GM19025 (cell line): ENCODE data around the gene PNKP.

Source experiments
- ATAC-seq: cut with Tn5 transposase; IDR thresholded peaks from one replicate; pipeline ENCODE4 v1.9.1; 2021; ENCODE audit warnings: mild to moderate bottlenecking, low read depth, moderate library complexity; ENCODE audit not compliant: unreplicated experiment

The PNKP gene

DNA sequence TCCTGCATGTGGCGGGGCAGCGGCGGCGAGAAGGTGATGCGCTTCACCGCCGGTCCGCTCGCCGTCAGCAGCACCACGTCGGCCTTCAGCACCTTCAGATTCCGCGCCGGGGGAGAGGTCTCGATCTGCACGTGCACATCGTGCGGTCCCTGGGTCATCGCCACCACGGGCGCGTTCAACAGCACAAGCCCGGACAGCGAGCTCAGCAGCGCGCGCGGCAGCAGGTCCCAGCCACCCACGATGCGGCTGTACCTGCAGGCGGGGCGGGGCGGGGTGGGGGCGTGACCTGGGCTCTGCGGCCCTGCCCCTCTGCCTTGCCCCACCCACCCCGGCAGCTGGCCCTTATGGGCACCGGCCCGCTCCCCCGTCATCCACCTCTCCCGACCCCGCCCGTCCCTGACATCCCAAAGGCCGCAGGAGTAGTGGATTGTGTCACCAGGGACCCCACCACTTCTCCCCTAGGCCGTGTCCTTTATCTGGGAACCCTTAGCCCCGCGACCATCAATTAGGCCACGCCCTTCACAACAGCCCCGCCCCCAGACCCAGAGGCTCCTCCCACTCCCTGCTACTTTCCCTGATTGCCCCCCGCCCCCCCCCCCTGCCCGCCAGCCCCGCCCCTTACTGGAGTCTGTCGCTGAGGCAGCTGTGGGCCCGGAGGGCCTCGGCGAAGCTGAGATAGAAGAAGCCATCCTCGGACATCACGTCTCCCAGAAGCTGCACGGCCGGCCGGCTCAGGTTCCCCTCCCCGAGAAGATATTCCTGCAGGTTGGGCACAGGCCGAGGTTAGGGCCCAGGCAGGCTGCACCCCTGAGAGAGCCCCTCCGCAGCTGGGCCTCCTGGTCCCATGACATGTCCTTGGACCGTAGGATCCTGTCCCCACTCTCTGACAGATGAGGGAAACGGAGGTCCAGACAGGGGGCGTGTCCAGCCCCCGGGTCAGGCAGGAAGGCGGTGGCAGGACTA is 23.3 kb upstream of the PNKP start:
- no peak for ATAC-seq

GRCh38 chr19:49889687-49890348 is 22.4 kb upstream of the PNKP start:
- no peak for ATAC-seq

DNA sequence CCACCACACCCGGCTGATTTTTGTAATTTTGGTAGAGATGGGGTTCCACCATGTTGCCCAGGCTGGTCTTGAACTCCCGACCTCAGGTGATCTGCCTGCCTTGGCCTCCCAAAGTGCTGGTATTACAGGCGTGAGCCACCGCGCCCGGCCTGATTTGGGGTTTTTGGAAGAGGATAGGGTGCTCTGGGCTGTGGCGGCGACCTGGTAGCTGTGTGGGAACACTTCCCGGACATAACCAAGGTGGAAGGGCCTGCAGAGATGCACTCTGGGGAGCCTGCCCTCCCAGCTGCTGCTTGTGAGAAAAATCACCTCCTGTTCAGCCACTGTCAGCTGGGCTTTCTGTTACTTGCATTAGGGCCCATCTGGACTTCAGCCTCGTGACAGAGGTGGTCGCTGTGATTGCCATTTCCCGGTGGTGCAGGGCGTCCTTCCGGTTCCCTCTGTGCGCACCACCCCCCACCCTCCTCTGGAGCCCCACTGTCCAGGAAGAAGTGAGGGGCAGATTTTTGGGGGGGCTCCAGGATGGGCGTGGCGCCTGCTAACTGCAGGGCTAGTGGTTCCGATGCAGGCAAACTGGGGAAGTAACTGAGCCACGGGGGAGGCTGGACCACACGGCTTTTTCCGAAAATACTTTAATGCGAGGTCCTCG is 21.8 kb upstream of the PNKP start:
- ATAC-seq: no peak

- ATAC-seq: no peak
These were observed 21.1 kb upstream of the PNKP start for GRCh38 chr19:49888510-49888824.

DNA sequence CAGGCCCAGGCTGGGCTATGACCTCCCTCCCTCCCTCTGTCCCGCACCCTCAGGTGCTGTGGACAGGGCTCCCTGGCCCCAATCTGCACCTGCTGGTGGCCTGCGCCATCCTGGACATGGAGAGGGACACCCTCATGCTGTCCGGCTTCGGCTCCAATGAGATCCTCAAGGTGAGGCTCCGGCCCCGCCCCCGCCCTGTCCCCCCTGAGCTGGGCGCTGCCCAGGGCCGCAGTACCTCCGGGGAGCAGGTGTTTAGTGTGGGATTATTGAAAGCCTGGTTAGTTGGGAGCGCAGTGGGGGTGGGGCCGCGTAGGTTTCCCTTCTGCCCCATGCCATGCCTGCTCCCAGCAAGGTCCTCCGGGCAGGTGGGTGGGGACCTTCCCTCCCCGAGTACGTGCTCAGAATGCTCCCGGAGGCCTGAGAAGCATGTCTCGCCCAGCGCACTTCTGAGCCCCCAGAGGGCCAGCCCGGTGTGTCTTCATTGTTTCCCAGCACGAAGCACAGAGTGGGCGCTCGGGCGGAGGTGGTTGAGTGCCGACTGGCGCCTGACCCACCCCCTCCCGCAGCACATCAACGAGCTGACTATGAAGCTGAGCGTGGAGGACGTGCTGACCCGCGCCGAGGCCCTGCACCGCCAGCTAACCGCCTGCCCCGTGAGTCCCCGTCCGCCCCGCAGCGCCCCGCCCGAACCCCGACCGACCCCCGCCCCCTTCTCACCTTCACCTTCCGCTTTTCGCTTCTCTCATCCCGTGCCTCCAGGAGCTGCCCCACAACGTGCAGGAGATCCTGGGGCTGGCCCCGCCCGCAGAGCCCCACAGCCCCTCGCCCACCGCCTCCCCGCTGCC is 20.5 kb upstream of the PNKP start:
- no peak for ATAC-seq

DNA sequence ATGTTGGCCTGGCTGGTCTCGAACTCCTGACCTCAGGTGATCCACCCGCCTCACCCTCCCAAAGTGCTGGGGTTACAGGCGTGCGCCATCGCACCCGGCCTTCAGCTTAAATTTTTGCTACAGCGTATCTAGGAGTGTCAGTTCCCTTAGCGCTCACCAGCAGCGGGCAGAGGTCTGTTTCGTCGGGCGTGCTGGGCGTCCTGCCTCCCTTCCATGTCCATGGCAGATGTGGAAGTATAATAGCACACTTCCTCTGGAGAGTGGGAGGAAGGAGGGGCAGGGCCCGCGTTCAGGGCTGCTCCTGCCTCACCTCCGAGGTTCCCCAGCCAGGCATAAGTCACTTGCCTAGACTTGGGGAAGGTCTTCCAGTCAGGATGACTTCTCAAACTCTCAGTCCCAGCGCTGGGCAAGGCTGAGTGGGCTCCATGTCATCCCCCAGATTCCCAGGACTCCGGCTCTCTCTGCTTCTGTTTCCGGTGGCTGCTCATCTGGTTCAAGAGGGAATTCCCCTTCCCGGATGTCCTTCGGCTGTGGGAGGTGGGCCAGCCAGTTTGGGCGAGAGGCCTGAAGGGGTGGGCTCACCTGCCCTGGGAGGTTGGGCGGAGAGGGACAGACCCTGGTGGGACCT is 19.8 kb upstream of the PNKP start:
- no peak for ATAC-seq

- ATAC-seq: no peak
These were observed 17.4 kb upstream of the PNKP start for GRCh38 chr19:49884760-49885159.

DNA sequence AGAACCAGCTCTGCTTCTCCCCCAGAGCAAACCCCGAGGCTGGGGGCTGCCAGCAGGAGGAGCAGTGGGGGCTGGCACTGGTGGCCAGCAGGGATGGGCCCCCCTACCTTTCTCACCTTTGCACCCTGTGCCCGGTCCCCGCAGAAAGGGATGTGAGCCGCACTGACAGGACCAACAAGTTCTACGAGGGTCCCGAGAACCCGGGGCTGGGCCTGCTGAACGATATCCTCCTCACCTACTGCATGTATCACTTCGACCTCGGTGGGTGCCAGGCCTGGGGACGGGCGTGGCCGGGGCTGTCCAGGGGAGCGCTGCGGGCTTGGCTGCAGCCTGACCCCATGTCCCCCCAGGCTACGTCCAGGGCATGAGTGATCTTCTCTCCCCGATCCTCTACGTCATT is 16.7 kb upstream of the PNKP start:
- ATAC-seq: no peak

GRCh38 chr19:49883094-49883493 is 15.7 kb upstream of the PNKP start:
- no peak for ATAC-seq

GRCh38 chr19:49882643-49883042 is 15.3 kb upstream of the PNKP start:
- no peak for ATAC-seq

DNA sequence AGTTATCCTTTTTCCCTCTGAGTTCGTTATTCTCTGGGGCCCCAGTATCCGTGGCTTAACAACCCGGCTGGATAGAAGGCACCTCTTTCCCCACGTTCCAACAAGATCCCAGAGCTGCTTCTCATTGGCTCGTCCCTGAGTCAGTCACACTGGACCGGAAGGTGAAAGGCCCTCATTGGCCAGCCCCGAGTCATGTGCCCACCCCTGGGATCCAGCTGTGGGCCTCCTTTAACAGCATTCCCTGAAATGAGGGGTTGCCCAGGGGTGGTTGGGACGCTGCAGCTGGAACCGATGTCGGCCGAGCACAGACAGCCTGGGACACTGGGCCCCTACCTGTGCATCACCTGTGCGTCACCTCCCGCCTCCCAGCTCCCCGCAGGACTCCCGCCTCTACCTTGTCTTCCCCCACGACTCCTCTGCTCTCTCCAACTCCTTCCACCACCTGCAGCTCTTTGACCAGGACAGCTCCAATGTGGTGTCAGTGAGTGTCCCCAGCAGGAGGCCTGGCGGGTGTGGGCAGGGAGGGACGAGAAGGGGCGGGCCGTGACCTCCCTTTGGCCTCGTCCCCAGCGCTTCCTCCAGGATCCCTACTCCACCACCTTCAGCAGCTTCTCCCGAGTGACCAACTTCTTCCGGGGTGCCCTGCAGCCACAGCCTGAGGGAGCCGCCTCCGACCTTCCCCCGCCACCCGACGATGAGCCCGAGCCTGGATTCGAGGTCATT is 14.5 kb upstream of the PNKP start:
- no peak for ATAC-seq

- ATAC-seq: no peak
These were observed 13.8 kb upstream of the PNKP start for GRCh38 chr19:49881186-49881585.

GRCh38 chr19:49880162-49880869 is 12.9 kb upstream of the PNKP start:
- no peak for ATAC-seq

DNA sequence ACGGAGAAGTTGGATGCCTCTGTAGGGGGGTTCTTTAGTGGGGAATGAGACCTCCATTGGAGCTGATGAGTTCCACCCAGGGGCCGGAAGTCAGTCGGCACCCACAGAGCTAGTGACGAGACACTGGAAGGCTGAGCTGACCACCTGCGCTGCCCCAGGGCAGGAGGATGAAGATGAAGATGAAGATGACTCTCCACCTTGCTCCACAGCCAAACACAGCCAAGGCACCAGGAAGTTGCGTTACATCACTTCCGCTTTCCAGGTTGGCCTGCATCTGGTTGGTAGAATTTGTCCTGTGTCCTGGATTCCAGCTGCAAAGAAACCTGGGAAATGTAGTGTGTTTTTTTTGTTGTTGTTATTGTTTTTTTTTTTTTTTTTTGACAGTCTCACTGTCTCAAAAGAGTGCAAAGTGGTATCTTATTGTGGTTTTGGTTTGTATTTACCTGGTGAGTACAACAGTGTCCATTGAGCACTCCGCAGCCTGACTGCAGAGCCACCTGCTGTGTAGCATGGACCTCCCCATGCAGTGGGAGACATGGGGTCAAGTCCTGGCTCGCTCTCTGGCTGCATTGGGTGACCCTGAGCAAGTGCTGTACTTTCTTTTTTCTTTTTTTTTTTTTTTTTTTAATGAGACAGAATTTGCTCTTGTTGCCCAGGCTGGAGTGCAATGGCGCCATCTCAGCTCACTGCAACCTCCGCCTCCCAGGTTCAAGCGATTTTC is 12.0 kb upstream of the PNKP start:
- no peak for ATAC-seq

DNA sequence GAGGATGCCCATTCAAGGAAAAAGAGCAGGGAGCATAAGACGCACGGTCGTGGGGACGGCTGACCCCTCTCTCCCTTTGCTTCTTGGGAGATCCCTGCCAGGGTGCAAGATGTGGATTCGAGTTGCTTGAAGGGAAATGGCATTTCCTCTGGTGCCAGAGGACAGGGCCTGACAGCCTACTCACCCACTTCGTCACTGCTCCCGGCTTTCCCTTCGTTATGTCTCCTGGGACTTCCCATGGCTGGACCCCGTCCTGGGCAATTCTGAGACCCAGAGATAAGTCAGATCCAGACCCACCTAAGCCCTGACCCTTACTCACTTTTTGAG is 11.3 kb upstream of the PNKP start:
- ATAC-seq: no peak

- ATAC-seq: peak; percentile 45
These were observed 10.7 kb upstream of the PNKP start for GRCh38 chr19:49877879-49878743.

DNA sequence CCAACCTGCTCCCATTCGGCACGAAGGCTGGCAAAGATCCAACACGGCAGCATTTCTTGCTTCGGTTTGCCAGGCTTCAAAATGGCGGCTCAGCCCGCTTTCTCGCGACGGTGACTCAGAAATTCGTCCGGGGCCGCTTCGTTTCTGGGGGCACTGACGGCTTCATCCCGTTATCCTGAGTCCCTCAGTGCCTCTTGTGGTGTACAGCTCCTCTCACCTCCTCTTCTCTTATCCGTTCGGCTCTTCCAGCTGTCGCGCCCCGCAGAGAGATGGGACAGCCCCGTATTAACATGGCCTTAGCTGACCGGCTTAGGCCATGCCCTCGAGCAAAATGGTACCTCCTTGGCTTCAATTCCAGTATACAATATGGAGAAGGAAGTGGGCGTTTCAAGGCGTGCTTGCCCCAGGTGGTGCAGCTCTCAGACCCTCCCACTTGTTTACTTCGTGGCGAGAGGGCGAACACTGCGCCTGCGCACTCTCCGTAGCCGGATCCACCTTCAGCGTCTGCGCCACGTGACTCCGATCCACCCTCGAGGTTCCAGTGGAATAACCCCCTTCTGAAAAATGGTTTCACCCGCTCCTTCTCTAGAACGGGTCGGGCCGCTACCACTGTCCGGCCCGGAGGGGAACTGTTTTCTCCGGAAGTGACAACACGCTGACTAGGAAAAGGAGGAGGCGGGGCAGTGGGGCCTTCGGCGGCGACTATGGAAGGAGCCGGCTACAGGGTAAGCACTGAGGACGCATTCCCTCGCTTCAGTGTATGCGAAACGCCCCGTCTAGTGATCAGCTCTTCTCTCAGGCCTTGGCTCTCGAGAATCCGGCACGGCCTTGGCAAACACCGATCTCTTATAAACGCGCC is 9.9 kb upstream of the PNKP start, which contains the start of the genes AKT1S1 and TBC1D17:
Gene AKT1S1 (minus strand): TSS at position 336 of the 859 bp plus-strand sequence. CDS start 4,060 bp downstream, outside the sequence.
Gene TBC1D17 (plus strand): TSS at position 683 of the 859 bp plus-strand sequence. CDS start 22 bp downstream, at position 705.
- ATAC-seq: peak; percentile 54
